Astrocyte (in vitro differentiated cells and primary cell): Measurements from ENCODE around the gene PLEKHA7.

Source experiments
- CTCF ChIP-seq: IDR thresholded peaks from 2 replicates; pipeline ENCODE4 v1.5.1; 2011; ENCODE audit warnings: low read depth, mild to moderate bottlenecking, inconsistent platforms, low read length, moderate library complexity; ENCODE audit not compliant: insufficient read depth
- EZH2 ChIP-seq: IDR thresholded peaks from 2 replicates; pipeline ENCODE4 v1.6.1; 2012; ENCODE audit warnings: mild to moderate bottlenecking, low read length, inconsistent platforms; ENCODE audit not compliant: insufficient read depth

DNA sequence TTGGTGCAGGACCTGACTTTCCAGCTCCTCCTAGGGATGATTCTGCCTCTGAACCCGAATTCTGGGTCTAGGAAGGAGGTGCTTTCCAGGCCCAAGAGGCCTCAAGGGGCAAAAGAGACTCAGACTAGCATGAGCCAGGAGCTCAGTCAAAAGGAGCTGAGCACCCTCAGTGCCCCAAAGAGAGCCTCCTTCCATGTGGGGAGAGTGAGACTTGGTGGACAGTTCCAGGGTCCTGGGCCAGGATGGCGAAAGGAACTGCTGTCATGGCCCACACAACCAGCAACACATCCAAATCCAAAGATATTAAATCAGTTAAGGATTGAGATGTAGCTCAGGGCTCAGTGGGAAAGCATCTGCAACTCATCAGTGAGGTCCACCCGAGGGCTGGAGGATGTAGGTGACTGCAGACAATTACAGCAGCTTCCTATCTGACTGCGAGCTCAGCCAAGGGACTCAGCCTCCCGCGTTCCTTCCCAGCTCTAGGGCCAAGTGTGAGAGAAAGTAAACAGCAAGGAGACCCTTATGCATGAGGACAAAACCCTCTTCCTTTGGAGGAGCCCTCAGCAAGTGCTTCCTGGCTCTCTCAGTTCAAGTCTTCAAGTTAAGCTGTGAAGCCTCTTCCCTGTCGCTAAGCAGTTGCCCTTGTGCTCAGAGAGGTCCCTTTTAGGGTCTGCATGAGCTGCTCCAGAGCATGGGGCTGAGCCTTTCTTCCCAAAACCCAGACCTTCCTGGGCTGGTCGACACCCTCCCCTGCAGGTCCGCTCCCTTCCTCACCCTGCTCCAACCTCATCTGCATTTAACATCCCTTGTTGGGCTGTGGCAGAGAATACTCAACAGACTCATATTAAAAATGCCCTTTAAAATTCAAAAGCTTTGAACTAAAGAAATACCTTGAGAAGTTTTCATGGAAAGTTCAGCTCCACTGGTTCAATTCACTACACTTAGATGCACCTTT, 240.0 kb downstream of the PLEKHA7 start:
- TF ChIP-seq CTCF (no peak), EZH2 (no peak)
